ENCODE data around the gene PRTN3.
"Not testable (repeated sequence)": the region's sequence is repeated elsewhere in the genome, so short reads cannot be mapped to it uniquely, and the experiment has no call there.

Gene PRTN3

DNA sequence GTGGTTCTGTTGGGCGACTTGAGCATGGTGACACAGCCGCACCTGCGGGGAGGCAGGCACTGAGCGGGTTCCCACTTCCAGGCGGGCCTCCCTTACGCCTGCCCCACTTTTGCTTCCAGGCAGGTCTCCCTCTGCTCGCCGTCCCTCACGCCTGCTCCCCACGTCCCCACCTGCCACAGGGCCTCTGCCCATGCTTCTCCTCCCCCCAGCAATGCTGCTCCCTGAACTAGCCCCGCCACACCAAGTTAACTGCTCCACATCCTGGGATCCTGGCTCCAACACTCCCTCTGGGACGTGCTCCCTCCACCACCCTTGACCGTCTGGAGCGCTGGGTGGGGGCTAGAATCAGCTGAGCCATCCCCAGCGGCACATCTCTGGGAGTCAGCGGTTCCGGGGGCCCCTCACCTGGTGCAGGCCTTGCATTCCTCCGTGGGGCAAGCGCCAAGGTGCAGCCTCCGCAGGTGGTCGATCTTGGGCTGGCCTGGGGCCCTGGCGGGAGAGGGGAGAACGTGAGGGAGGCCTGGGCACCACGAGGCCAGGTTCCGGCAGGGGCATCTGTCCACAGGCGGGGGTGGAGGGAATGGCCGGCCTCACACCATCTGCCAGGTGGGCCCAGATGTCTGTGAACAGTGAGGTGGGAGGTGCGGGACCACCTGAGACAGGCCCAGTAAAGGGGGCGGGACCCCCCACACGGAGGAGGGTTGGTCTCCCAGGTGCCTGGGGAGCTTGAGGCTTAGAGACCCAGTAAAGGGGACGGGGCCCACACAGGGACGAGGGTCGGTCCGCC, 27.9 kb downstream of the PRTN3 start:
- DNase-seq: no peak

DNA sequence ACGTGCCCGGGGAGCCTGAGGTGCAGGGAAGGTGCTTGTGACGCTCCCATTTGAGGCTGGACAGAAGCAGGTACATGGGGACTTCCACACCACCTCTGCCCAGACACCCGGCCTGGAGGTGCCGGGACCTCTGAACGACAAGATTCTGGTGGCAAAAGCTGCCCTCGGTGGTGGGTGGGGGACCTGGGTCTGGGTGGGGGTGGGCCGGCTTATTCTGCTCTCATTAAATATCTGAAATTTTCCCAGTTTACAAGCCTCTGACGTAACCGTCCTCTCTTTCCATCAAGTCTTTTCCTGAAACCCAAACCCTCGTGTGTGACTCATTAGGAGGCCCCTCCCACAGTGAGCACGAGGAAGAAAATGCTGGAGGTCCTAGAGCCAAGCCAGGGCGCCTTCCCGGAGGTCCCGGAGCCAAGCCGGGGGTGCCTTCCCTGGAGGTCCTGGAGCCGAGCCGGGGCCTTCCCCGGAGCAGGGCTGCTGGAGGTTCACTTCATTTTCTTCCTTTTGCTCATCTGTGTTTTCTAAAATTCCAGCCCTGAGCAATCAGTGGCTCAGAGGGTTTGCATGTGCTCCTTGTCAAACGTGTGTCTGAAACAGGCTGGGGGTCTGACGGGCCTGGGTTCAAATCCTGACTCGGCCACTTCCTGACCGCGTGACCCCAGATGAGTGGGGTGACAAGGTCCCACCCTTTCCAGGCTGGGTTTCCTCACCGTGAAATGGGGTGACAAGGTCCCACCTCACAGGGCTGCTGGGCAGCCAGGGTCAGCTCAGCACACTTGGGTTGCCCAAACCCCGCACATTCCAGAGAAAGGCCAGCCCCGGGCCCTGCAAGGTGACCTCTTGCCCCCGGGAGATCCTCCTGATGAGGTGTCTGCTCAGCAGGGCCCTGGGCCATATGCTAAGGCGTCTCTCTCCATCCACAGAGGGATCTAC, 28.7 kb downstream of the PRTN3 start:
- no peak for DNase-seq

DNA sequence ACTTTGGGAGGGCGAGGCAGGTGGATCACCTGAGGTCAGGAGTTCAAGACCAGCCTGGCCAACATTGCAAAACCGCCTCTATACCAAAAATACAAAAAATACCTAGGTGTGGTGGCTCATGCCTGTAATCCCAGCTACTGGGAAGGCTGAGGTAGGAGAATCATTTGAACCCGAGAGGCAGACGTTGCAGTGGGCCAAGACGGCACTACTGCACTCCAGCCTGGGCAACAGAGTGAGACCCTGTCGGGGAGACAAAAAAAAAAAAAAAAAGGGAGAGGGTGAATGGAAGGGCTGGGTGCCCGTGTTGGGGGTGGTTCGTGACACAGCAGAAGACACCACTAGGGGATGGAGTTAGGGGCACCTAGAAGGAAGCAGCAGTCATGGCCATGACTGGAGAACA, 29.5 kb downstream of the PRTN3 start:
- DNase-seq: no peak

DNA sequence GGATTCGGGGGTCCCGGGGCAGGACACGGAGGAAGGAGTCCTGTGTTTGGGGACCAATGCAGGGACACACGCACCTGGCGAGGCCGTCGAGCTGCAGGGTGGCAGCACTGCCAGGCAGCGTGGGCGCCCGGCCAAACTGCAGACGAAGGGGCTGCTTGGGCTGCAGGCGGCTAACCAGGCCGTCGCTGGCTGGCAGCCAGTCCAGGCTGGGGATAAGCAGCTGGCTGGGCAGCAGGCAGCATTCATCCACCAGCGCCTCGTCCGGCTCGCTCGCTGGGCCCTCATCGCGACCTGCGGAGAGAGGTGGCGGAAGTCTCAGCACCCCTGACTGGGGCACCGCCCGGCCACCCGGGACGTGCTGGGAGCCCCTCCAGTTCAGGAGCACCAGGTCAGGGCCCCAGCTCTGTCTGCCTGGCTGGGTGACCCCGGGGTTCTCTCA, 30.2 kb downstream of the PRTN3 start:
- peak; percentile 56 for DNase-seq

DNA sequence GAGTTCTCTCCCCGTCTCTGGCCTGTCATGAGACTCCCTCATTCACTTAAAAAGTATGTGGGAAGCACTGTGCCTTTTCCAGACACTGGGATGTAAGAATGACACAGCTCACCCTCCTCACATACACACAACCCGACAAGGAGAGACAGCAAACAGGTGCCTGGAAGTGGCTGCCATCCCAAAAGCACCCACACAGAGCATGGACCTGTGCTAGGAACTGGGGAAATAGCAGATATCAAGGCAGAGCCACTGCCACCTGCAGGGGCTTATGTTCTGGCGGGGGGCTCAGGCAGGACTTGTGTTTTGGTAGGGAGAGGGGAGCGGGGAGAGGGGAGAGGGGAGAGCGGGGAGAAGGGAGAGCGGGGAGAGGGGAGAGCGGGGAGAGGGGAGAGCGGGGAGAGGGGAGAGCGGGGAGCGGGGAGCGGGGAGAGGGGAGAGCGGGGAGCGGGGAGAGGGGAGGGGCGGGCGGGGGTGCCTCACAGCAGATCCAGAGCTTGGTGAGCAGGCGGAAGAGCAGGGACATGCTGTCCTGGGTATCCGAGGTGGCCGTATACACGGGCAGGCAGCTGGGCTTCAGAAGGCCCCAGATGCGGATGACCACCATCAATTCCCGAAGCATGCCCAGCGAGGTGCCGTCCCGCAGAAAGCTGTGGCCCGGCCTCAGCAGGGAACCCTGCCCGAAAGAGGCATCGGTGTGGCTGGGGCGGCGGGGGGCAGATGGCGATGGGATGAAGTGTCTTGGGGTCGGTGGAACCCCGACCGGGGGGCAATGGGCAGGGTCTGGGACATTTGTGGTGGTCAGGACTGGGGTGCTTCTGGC, 30.9 kb downstream of the PRTN3 start:
- DNase-seq: peak; percentile 22

DNA sequence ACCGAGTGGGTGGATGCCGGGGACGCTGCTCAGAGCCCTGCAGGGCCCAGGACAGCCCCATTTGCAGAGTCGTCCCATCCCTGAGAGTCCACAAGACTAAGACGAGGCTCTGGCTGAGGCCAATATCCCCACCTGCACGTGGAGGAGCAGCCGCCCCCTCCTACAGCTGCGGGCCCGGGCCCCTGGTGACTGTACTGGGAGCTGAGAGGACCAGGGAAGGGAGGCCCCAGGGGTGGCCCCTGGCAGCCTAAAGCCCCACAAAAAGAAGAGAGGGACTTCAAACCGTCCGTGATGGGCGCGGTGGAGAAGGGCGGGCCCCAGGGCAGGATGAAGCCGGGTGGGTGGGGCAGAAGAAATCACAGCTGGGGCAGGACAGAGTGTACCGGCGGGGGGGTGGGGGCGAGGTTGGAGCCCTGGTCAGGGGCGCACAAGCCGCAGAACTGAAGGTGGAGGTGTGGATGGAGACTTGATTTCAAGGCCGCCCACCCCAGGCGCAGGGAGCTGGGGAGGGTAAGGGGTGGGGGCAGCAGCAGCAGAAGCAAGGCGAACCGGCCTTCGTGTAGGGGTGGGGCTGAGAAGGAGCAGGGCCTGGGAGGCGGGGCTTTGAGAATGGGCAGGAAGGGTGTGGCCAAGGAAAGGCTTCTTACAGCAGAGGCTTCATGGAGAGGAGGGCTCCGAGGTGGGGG, 31.6 kb downstream of the PRTN3 start:
- DNase-seq: no peak

DNA sequence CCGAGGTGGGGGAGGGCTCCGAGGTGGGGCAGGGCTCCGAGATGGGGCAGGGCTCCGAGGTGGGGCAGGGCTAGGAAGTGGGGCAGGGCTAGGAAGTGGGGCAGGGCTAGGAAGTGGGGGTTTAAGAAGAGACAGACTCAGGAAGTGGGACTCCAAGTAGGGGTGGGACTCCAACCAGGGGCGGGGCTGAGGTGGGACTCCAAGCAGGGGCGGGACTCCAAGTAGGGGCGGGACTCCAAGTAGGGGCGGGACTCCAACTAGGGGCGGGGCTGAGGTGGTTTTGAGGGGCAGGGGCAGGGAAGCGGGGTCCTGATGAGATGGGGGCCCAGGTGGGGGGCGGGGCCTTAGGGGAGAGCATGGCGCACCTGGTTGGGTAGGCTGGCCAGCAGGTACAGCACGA, 32.3 kb downstream of the PRTN3 start:
- no peak for DNase-seq

DNA sequence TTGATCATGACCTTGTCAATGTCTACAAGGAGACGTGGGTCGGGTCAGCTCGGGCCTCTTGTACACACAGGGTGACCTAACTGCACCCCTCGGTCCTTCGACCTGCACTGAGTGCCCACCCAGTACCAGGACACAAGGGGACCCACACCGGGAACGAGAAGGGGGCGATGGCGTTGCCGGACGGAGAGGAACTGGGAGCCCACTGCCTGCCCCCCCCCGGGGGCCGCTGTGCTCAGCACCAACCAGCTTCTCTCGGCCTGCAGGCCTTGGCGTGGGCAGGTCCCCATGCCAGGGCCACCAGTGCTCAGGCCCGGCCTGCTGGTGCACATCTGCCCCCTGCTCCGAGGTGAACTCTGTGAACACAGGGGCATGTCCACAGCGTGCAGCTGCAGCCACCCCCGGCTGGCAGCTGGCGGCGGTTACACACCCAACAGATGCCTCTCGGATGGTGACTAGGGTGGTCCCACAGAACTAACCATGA, 32.8 kb downstream of the PRTN3 start:
- DNase-seq: no peak

DNA sequence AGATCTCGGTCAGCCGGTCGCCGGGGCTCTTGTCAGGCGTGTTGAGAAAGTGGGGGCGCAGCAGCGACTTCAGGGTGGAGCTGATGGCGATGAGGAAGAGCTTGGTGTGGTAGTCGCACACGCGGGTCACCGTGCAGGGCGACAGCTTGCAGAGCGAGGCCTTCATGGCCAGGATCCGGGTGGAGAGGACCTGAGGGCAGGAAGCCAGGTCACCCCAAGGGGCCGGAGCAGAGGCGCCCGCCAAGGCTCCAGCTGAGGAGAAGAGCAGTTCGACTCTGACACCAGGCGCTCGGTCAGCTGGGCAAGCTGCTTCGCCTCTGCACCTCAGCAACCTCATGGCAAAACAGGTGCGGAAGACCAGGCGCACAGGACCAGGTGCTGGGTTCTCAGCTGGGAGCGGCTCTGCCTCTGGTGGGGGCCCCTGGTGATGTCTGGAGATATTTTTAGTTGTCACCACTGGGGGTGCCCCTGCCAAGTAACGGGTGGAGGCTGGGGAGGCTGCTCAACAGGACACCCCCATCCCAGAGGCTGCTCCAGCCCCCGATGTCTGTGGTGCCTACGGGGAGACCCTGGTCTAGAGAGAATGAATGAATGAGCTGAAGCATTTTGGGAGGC, 34.6 kb downstream of the PRTN3 start:
- no peak for DNase-seq

DNA sequence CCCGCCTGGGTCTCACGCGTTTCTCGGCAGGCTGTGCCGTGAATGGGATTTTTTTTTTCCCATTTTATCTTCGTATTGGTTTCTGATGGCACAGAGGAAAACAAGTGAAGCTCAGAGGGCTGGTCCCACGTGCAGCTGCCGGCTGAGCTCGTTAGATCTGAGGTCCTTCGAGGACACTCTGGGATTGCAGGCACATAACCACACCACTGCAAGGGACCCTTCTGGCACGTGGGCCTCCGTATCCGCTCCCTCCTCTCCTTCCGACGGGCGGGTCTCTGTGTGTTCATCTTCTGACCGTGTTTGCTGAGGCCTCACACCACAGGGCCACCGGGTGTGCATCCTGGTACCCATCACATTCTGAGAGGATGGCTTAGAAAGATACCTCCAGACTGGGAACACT, 35.3 kb downstream of the PRTN3 start:
- DNase-seq: no peak

DNA sequence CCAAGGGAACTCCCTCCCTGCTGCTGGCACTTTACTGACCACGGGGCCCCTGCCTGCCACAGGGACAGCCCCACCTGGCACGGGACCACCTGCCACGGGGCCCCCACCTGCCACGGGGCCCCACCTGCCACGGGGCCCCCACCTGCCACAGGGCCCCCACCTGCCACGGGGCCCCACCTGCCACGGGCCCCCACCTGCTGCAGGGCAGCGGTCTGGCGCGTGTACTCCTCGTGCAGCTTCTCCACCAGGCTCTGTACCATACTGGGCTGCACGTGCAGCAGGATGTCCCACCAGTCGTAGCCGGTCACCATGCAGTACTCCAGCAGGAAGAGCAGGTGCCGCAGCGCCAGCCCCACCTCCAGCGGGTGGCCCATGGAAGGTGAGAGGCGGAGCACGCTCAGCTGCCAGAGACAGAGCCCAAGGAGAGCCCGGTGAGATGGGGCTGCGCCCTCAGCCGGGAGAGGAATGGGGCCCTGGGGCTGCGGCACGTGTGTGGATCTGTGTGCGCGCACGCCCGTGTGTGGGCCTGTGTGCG, 36.0 kb downstream of the PRTN3 start:
- no peak for DNase-seq

DNA sequence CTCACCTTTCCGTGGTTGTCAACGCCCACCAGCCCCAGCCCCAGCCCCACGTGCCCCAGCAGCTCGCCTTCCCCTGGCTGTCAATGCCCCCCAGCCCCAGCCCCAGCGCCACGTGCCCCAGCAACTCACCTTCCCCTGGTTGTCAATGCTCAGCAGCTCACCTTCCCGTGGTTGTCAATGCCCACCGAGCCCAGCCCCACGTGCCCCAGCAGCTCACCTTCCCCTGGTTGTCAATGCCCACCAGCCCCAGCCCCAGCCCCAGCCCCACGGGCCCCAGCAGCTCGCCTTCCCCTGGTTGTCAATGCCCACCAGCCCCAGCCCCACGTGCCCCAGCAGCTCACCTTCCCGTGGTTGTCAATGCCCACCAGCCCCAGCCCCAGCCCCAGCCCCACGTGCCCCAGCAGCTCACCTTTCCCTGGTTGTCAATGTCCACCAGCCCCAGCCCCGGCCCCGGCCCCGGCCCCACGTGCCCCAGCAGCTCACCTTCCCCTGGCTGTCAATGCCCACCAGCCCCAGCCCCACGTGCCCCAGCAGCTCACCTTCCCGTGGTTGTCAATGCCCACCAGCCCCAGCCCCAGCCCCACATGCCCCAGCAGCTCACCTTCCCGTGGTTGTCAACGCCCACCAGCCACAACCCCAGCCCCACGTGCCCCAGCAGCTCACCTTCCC, 37.3 kb downstream of the PRTN3 start:
- DNase-seq: not testable (repeated sequence)

DNA sequence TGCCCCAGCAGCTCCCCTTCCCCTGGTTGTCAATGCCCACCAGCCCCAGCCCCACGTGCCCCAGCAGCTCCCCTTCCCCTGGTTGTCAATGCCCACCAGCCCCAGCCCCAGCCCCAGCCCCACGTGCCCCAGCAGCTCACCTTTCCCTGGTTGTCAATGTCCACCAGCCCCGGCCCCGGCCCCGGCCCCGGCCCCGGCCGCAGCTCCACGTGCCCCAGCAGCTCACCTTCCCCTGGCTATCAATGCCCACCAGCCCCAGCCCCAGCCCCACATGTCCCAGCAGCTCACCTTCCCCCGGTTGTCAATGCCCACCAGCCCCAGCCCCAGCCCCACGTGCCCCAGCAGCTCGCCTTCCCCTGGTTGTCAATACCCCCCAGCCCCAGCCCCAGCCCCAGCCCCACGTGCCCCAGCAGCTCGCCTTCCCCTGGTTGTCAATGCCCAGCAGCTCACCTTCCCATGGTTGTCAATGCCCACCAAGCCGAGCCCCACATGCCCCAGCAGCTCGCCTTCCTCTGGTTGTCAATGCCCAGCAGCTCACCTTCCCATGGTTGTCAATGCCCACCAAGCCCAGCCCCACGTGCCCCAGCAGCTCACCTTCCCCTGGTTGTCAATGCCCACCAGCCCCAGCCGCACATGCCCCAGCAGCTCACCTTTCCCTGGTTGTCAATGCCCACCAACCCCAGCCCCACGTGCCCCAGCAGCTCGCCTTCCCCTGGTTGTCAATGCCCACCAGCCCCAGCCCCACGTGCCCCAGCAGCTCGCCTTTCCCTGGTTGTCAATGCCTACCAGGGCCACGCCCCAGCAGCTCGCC, 38.2 kb downstream of the PRTN3 start:
- not testable (repeated sequence) for DNase-seq

DNA sequence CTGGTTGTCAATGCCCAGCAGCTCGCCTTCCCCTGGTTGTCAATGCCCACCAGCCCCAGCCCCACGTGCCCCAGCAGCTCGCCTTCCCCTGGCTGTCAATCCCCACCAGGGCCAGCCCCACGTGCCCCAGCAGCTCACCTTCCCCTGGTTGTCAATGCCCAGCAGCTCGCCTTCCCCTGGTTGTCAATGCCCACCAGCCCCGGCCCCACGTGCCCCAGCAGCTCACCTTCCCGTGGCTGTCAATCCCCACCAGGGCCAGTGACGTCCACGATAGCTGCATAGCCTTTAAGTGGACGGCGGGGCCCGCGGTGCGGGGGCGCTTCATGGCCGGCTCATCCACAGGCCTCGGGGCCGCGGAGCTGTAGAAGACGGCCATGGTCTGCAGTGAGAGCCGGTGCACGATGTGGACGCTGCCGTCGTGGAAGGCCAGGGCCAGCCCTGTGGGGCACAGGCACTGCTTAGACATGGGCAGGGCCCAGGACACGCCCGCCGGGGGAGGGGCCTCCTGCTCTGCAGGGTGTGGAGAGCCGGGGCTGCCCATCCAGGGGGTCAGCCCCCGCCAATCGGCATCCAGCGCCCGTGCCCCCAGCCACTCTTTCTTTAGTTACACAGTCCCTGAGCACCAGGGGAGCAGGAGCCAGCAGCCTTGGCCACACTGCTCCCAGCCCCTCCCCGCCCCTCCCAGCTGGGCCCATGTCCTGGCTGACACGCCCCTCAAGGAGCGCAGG, 39.1 kb downstream of the PRTN3 start:
- DNase-seq: no peak

DNA sequence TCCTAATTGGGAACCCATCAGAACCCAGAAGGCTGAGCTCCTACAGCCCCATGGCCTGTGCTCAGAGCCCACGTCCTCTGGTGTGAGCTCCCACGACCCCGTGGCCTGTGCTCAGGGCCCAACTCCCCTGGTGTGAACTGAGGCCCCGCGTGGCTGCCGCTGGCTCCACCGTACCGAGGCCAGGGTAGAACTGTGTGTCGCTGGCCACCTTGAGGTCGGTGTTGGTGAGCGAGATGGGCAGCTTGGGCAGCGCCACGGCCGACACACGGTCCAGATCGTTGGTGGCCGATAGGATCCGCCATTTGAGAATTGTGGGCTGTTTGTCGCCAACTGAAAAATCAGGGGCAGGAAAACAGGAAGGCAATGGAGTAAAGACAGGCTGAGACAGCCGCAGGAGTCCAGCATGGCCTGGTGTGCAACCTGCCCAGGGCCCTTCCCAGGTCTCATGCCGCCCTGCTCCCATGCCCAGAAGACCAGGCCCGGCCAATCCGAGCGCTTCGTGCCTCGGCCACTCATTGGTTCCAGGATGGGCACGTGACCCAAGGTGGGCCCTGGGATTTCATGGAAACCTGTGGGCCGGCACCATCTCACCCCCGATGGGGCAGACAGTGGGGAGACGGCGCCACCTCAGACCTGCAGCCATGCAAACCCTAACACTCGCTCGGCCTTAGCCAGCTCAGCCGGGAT, 40.7 kb downstream of the PRTN3 start:
- DNase-seq: no peak

DNA sequence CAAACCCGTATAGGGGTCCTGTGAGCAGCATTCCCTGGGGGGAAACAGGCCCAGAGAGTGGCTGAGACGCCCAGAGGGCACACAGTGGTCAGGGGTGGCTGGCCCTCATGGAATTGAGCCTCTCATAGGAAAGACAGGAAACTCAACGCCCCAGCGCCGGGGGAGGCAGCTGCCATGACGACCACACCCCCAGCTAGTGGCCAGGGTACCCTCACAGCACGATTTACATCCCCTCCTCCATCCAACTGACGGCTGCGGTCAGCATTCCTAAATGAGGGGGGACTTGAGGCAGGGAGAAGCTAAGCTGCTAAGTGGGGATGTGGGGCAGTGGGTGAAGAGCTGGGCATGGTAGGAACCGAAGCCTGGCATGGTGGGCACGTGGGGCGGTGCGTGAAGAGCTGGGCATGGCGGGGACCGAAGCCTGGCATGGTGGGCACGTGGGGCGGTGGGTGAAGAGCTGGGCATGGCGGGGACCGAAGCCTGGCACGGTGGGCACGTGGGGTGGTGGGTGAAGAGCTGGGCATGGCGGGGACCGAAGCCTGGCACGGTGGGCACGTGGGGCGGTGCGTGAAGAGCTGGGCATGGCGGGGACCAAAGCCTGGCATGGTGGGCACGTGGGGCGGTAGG, 42.2 kb downstream of the PRTN3 start:
- no peak for DNase-seq

DNA sequence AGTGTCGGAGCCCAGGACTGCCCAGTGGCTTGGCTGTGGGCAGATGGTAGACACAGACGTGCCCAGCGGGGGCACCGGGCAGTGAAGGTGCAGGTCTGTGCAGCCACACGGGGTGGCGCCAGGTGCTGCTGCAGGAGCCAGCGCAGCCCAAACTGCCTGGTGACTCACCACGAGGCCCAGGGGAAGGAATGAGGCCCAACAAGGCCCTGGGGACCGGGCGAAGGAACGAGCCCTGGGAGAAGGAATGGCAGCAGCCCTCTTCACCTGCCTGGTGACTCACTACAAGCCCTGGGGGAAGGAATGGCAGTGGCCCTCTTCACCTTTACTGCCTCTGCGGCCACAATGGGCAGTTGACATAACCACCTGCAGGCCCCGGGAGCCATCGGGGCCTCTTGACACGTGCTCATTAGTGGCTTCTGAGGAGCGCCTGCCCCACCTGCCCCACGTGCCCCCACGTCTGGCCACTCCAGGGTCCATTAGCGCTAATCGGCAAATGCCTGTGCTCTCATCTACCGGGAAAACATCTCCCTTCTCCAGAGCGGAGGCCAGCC, 42.9 kb downstream of the PRTN3 start:
- DNase-seq: no peak

All from NCI-H2029 treated with DMSO at 0.1 percent for 48 hours (cell line).